Breast epithelium (tissue), 3 donors: ENCODE measurements around the gene CDH16.
"Not testable (repeated sequence)": the region's sequence is repeated elsewhere in the genome, so short reads cannot be mapped to it uniquely, and the experiment has no call there.

Experiments
- CTCF ChIP-seq, 3 donors: fragments of 450-650 bp; IDR thresholded peaks; one replicate each; pipeline ENCODE4 v1.5.1; 2016 to 2017; ENCODE audit warnings: antibody characterized with exemption in 3 of 3, mild to moderate bottlenecking in 3 of 3, moderate library complexity in 3 of 3
- POLR2A ChIP-seq: fragments of 450-650 bp; IDR thresholded peaks from one replicate; pipeline ENCODE4 v1.6.1; 2016; ENCODE audit warnings: antibody characterized with exemption, mild to moderate bottlenecking, moderate library complexity

GRCh38 chr16:66944971-66945370 is 26.3 kb upstream of the CDH16 start:
- TF ChIP-seq CTCF (IDR thresholded peaks at IDR 0.05); POLR2A: not testable (repeated sequence)
